Neutrophil (primary cell): ENCODE measurements around the gene GASK1A.

ENCODE experiments used
- H3K27ac ChIP-seq: fragments of 200-600 bp; sonication (generic); 2 replicates; pipeline ENCODE4 v1.5.1; 2016; ENCODE audit warnings: mild to moderate bottlenecking, moderate library complexity
- H3K27me3 ChIP-seq: fragments of 200-600 bp; sonication (generic); 2 replicates; pipeline ENCODE4 v1.6.0; 2016; ENCODE audit warnings: mild to moderate bottlenecking
- H3K36me3 ChIP-seq: fragments of 200-600 bp; sonication (generic); 2 replicates; pipeline ENCODE4 v1.5.1; 2017
- H3K4me1 ChIP-seq, 2 experiments: fragments of 200-600 bp in 1 of 2; sonication (generic) in 1 of 2; 1 replicate in 1 of 2; 2 replicates in 1 of 2; pipeline versions ENCODE4 v1.5.1 to v1.6.1; 2013 to 2016; ENCODE audit warnings: low read depth in 1 of 2, low read length in 1 of 2, mild to moderate bottlenecking in 1 of 2, moderate library complexity in 1 of 2; ENCODE audit not compliant: control insufficient read depth in 1 of 2, insufficient read depth in 1 of 2
- H3K4me3 ChIP-seq, 2 experiments: fragments of 200-600 bp in 1 of 2; sonication (generic) in 1 of 2; 1 replicate in 1 of 2; 2 replicates in 1 of 2; pipeline ENCODE4 v1.5.1; 2013 to 2016; ENCODE audit warnings: low read depth in 1 of 2, low read length in 1 of 2, mild to moderate bottlenecking in 1 of 2, moderate library complexity in 1 of 2
- H3K9me3 ChIP-seq: fragments of 200-600 bp; sonication (generic); 2 replicates; pipeline ENCODE4 v1.5.1; 2016
- TF ChIP-seq, protein P1 (sequence below): fragments of 200-600 bp; sonication (generic); IDR thresholded peaks from 2 replicates; pipeline ENCODE4 v1.5.1; 2016; ENCODE audit warnings: antibody characterized with exemption

The GASK1A gene

GRCh38 chr3:43009547-43009946, 30.4 kb downstream of the GASK1A start:
- H3K27me3 ChIP-seq: no peaks in the 10 kb centered on the region
- H3K4me1 ChIP-seq: no peaks in the 10 kb centered on the region
- peaks cover 16% of the 10 kb centered on the region for H3K9me3 ChIP-seq
- H3K27ac ChIP-seq: no peak overlapping the region
- H3K36me3 ChIP-seq: no peaks in the 10 kb centered on the region
- TF ChIP-seq, protein P1, sequence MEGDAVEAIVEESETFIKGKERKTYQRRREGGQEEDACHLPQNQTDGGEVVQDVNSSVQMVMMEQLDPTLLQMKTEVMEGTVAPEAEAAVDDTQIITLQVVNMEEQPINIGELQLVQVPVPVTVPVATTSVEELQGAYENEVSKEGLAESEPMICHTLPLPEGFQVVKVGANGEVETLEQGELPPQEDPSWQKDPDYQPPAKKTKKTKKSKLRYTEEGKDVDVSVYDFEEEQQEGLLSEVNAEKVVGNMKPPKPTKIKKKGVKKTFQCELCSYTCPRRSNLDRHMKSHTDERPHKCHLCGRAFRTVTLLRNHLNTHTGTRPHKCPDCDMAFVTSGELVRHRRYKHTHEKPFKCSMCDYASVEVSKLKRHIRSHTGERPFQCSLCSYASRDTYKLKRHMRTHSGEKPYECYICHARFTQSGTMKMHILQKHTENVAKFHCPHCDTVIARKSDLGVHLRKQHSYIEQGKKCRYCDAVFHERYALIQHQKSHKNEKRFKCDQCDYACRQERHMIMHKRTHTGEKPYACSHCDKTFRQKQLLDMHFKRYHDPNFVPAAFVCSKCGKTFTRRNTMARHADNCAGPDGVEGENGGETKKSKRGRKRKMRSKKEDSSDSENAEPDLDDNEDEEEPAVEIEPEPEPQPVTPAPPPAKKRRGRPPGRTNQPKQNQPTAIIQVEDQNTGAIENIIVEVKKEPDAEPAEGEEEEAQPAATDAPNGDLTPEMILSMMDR: no peak
- H3K4me3 ChIP-seq: no peak overlapping the region

DNA sequence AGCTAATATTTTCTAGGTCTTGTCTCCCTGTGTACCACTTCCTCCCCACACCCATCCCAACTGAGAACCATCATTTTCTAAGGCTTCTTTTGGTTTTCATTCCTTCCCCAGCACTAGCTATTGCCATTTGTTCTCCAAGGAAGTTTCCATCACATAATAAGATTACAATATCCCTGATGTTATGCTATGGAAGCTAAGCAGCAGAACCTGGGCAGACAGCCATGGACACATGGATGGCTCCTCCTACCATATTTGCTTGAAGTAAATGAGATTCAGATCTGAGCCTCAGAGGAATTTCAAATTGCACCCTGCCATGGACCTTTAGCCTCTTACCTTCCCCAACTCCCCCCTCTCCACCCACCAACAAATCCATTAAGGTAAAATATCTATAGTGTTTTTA, 31.5 kb downstream of the GASK1A start:
- Histone ChIP-seq H3K27ac (no peak overlapping the region), H3K27me3 (no peaks in the 10 kb centered on the region), H3K9me3 (peaks cover 20% of the 10 kb centered on the region), H3K36me3 (no peaks in the 10 kb centered on the region), H3K4me3 (no peak overlapping the region), H3K4me1 (no peaks in the 10 kb centered on the region)
- TF ChIP-seq, protein P1: no peak

DNA sequence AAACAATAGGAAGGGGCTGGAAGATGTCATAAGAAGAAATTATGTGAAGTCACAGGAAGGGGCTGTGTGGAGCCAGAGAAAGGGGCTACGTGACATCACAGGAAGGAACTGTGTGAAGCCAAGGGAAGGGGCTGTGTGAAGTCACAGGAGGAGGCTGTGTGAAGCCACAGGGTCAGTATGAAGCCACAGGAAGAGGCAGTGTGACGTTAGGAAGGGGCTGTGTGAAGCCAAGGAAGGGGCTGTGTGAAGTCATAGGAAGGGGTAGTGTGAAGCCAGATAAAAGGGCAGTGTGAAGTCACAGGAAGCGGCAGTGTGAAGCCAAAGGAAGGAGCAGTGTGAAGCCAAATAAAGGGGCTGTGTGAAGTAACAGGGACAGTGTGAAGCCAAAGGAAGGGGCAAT, 32.5 kb downstream of the GASK1A start:
- H3K27me3 ChIP-seq: no peaks in the 10 kb centered on the region
- H3K36me3 ChIP-seq: no peaks in the 10 kb centered on the region
- H3K4me3 ChIP-seq: no peak overlapping the region
- TF ChIP-seq, protein P1: no peak
- peak overlapping the region; percentile 69 for H3K27ac ChIP-seq
- no peaks in the 10 kb centered on the region for H3K4me1 ChIP-seq
- peaks cover 30% of the 10 kb centered on the region for H3K9me3 ChIP-seq

DNA sequence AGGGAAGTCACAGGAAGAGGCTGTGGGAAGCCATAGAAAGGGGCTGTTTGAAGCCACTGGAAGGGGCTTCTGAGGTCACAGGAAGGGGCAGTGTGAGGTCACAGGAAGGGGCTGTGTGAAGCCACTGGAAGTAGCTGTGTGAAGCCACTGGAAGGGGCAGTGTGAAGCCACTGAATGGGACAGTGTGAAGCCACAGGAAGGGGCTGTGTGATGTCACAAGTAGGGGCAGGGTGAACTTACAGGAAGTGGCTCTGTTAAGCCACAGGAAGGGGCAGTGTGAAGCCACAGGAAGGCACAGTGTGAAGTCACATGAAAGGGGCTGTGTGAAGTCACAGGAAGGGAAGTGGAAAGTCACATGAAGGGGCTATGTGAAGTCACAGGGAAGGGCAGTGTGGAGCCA, 33.1 kb downstream of the GASK1A start:
- no peak overlapping the region for H3K4me3 ChIP-seq
- TF ChIP-seq, protein P1: no peak
- no peaks in the 10 kb centered on the region for H3K36me3 ChIP-seq
- H3K27me3 ChIP-seq: no peaks in the 10 kb centered on the region
- H3K4me1 ChIP-seq: no peaks in the 10 kb centered on the region
- H3K27ac ChIP-seq: peak overlapping the region; percentile 69
- H3K9me3 ChIP-seq: peaks cover 35% of the 10 kb centered on the region

- Histone ChIP-seq H3K36me3 (no peaks in the 10 kb centered on the region), H3K4me1 (no peaks in the 10 kb centered on the region), H3K27me3 (no peaks in the 10 kb centered on the region), H3K9me3 (peaks cover 35% of the 10 kb centered on the region), H3K27ac (peak overlapping the region; percentile 69), H3K4me3 (no peak overlapping the region)
- TF ChIP-seq, protein P1: no peak
Observed at GRCh38 chr3:43013256-43013655, 34.1 kb downstream of the GASK1A start.

GRCh38 chr3:43013743-43014155, 34.6 kb downstream of the GASK1A start:
- Histone ChIP-seq H3K4me3 (no peak overlapping the region), H3K9me3 (peaks cover 35% of the 10 kb centered on the region), H3K27me3 (no peaks in the 10 kb centered on the region), H3K36me3 (no peaks in the 10 kb centered on the region), H3K27ac (peak overlapping the region; percentile 69), H3K4me1 (no peaks in the 10 kb centered on the region)
- TF ChIP-seq, protein P1: no peak
